BLaER1 treated with 17β-estradiol and CSF1 and Interleukin-3, amounts not matched to agents 10 nM and 100 nM (cell line): ENCODE results near the gene SRGAP3.
"Not testable (repeated sequence)": the region's sequence is repeated elsewhere in the genome, so short reads cannot be mapped to it uniquely, and the experiment has no call there.

Source experiments
- H3K27ac ChIP-seq, 11 experiments: shearing (Covaris generic); formaldehyde crosslinking; 2 replicates each; pipeline ENCODE4 v1.8.1; 2022
- H3K27me3 ChIP-seq, 11 experiments: shearing (Covaris generic); formaldehyde crosslinking; 2 replicates each; pipeline ENCODE4 v1.8.1; 2022
- H3K36me3 ChIP-seq, 11 experiments: shearing (Covaris generic); formaldehyde crosslinking; 2 replicates each; pipeline ENCODE4 v1.8.1; 2022
- H3K4me1 ChIP-seq, 10 experiments: shearing (Covaris generic); formaldehyde crosslinking; 2 replicates each; pipeline ENCODE4 v1.8.1; 2022
- H3K4me2 ChIP-seq, 11 experiments: shearing (Covaris generic); formaldehyde crosslinking; 2 replicates each; pipeline ENCODE4 v1.8.1; 2022
- H3K4me3 ChIP-seq, 10 experiments: shearing (Covaris generic); formaldehyde crosslinking; 2 replicates each; pipeline ENCODE4 v1.8.1; 2022
- H3K9ac ChIP-seq, 11 experiments: shearing (Covaris generic); formaldehyde crosslinking; 2 replicates each; pipeline ENCODE4 v1.8.1; 2022
- H3K9me3 ChIP-seq, 11 experiments: shearing (Covaris generic); formaldehyde crosslinking; replicated peaks in 1 of 11; 2 replicates each; pipeline ENCODE4 v1.8.1; 2022
- H4K20me1 ChIP-seq, 11 experiments: shearing (Covaris generic); formaldehyde crosslinking; 2 replicates each; pipeline ENCODE4 v1.8.1; 2022
- Cebpa-rat ChIP-seq, 11 experiments: shearing (Covaris generic); IDR thresholded peaks; 2 replicates each; pipeline ENCODE4 v1.8.1; 2022

The SRGAP3 gene

GRCh38 chr3:9249273-9250192, at the start of gene SRGAP3:
Gene SRGAP3 (minus strand): TSS chr3:9249646. CDS start chr3:9248951, 695 bp downstream.
- peaks cover 0 to 6% (median 0%) of the 10 kb centered on the region in 11 experiments; a peak in 3 of 22 replicates for H4K20me1 ChIP-seq
- H3K36me3 ChIP-seq, result no peaks in the 10 kb centered on the region
- no peaks in the 10 kb centered on the region for H3K27me3 ChIP-seq
- peaks cover 28 to 39% (median 32%) of the 10 kb centered on the region in 10 experiments for H3K4me1 ChIP-seq
- peak within 1 kb of the TSS; percentile 63 to 76 (median 68) for H3K4me3 ChIP-seq
- peak within 1 kb of the TSS; percentile 87 to 99 (median 96) for H3K4me2 ChIP-seq
- peak within 1 kb of the TSS; percentile 53 to 74 (median 68); a peak in 21 of 22 replicates for H3K9ac ChIP-seq
- peak within 1 kb of the TSS in 9 of 11 experiments; percentile 8 to 35 (median 29); a peak in 10 of 22 replicates for H3K27ac ChIP-seq
- no peak for TF ChIP-seq Cebpa-rat (IDR thresholded peaks at IDR 0.05)
- no peaks in the 10 kb centered on the region for H3K9me3 ChIP-seq

GRCh38 chr3:9298236-9298635, 48.8 kb upstream of the SRGAP3 start:
- Histone ChIP-seq H3K27ac (no peak overlapping the region), H3K4me3 (no peak overlapping the region), H4K20me1 (no peaks in the 10 kb centered on the region), H3K4me2 (no peak overlapping the region), H3K36me3 (no peaks in the 10 kb centered on the region), H3K9ac (no peak overlapping the region), H3K27me3 (no peaks in the 10 kb centered on the region), H3K4me1 (peaks cover 0 to 5% (median 4%) of the 10 kb centered on the region in 10 experiments; a peak in 8 of 20 replicates), H3K9me3 (peaks cover 0 to 5% (median 0%) of the 10 kb centered on the region in 11 experiments; a peak in 2 of 22 replicates)
- no peak for TF ChIP-seq Cebpa-rat (IDR thresholded peaks at IDR 0.05)

- Histone ChIP-seq H3K4me3 (no peak overlapping the region), H3K9me3 (peaks cover 0 to 5% (median 0%) of the 10 kb centered on the region in 11 experiments; a peak in 2 of 22 replicates), H3K4me1 (peaks cover 0 to 12% (median 5%) of the 10 kb centered on the region in 10 experiments; a peak in 7 of 20 replicates), H3K4me2 (no peak overlapping the region), H4K20me1 (no peaks in the 10 kb centered on the region), H3K9ac (no peak overlapping the region), H3K27ac (no peak overlapping the region), H3K27me3 (no peaks in the 10 kb centered on the region), H3K36me3 (no peaks in the 10 kb centered on the region)
- no peak for TF ChIP-seq Cebpa-rat (IDR thresholded peaks at IDR 0.05)
Measured at GRCh38 chr3:9296241-9296640, 46.8 kb upstream of the SRGAP3 start.

DNA sequence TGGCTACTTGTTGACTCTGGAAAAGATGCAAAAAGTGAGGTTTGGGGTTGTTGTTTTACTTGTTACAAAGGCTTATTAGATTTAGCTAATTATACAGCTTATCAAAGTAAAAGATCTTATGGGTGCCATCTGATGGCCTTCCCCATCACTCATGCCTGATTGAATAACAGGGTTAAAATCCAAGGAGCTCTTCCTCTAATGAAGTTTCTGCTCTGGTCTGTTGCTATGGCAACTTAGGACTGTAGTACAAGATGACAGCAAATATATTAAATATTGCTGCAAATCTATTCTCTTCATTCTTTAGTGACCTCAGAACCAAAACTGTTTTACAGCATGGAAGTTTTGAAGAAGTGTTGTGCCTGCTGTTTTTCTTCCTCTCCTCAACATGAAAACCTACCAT, 45.6 kb upstream of the SRGAP3 start:
- peaks cover 0 to 12% (median 5%) of the 10 kb centered on the region in 10 experiments; a peak in 7 of 20 replicates for H3K4me1 ChIP-seq
- no peak overlapping the region for H3K9ac ChIP-seq
- TF ChIP-seq Cebpa-rat (IDR thresholded peaks at IDR 0.05), result no peak
- H3K27me3 ChIP-seq, result no peaks in the 10 kb centered on the region
- H3K4me2 ChIP-seq, result no peak overlapping the region
- no peaks in the 10 kb centered on the region for H3K36me3 ChIP-seq
- H3K27ac ChIP-seq, result no peak overlapping the region
- H3K4me3 ChIP-seq, result no peak overlapping the region
- H3K9me3 ChIP-seq, result peaks cover 0 to 5% (median 0%) of the 10 kb centered on the region in 11 experiments; a peak in 2 of 22 replicates
- no peaks in the 10 kb centered on the region for H4K20me1 ChIP-seq

DNA sequence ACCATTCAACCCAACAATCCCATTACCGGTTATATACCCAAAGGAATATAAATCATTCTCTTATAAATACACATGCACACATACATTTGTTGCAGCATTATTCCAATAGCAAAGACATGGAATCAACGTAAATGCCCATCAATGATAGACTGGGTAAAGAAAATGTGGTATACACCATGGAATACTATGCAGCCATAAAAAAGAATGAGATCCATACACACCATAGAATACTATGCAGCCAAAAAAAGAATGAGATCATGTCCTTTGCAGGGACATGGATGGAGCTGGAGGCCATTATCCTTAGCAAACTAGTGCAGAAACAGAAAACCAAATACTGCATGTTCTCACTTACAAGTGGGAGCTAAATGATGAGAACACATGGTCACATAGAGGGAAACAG, 44.5 kb upstream of the SRGAP3 start:
- not testable (repeated sequence) for H3K36me3 ChIP-seq, H3K27ac ChIP-seq, H4K20me1 ChIP-seq, H3K4me3 ChIP-seq, H3K9ac ChIP-seq, H3K27me3 ChIP-seq, H3K4me2 ChIP-seq, H3K9me3 ChIP-seq
- H3K4me1 ChIP-seq, result peaks cover 0 to 12% (median 5%) of the 10 kb centered on the region in 10 experiments; a peak in 7 of 20 replicates

DNA sequence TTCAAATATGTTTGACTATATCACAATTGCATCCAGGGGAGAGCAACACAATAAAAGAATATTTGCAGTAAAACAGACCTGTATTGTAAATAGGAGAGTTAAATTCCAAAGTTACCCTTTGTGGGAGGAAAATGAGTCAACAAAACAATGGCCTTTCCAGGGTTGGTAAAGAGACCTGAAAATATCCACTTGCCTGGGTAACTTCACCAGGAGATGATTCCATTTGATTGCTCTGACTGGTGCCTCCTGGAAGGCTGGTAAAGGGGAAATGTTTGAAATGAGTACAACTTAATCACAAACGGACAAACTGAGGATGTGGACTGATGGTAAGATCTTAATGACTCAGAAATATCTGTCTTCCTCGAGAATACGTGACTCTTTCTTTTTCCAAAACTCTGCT, 43.6 kb upstream of the SRGAP3 start:
- Histone ChIP-seq H3K9ac (no peak overlapping the region), H4K20me1 (no peaks in the 10 kb centered on the region), H3K9me3 (peaks cover 0 to 12% (median 5%) of the 10 kb centered on the region in 11 experiments; a peak in 4 of 22 replicates), H3K4me1 (peaks cover 0 to 12% (median 5%) of the 10 kb centered on the region in 10 experiments; a peak in 7 of 20 replicates), H3K36me3 (no peaks in the 10 kb centered on the region), H3K4me2 (no peak overlapping the region), H3K4me3 (no peak overlapping the region), H3K27me3 (no peaks in the 10 kb centered on the region), H3K27ac (no peak overlapping the region)
- TF ChIP-seq Cebpa-rat (IDR thresholded peaks at IDR 0.05), result no peak

- peaks cover 0 to 12% (median 5%) of the 10 kb centered on the region in 10 experiments; a peak in 7 of 20 replicates for H3K4me1 ChIP-seq
- no peak overlapping the region for H3K4me3 ChIP-seq
- no peaks in the 10 kb centered on the region for H3K27me3 ChIP-seq
- peak overlapping the region in 7 of 11 experiments; percentile 17 to 53 (median 30); a peak in 11 of 22 replicates for H3K4me2 ChIP-seq
- H3K9ac ChIP-seq, result no peak overlapping the region
- TF ChIP-seq Cebpa-rat (IDR thresholded peaks at IDR 0.05), result no peak
- H4K20me1 ChIP-seq, result no peaks in the 10 kb centered on the region
- H3K36me3 ChIP-seq, result no peaks in the 10 kb centered on the region
- H3K9me3 ChIP-seq, result peaks cover 0 to 12% (median 5%) of the 10 kb centered on the region in 11 experiments; a peak in 4 of 22 replicates
- H3K27ac ChIP-seq, result no peak overlapping the region
Measured at GRCh38 chr3:9292516-9292915, 43.1 kb upstream of the SRGAP3 start.

DNA sequence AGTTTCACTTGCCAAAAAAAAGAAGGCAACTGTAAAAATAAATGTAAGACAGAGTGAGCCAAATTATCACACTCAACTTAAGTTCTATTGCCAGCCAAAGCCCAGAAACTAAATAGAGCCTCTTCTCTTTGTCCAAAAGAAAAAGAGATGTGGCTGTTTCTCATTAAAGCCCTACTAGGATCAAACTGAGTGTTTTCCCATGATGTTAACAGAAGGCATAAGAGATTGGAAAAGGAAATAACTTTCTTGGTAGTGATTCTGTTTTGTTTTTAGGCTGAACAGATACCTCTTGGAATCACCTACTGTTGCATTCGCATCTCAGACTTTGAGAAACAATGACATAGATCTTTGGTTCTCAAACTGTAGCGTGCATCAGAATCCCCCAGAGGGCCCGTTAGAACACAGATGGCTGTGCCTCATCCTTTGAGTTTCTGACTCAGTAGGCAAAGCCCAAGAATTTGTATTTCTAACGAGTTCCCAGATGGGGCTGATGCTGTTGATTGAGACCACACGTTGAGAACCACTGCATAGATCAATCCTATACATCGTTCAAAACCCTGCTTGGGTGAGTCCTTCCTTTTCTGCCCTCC, 42.5 kb upstream of the SRGAP3 start:
- no peak for TF ChIP-seq Cebpa-rat (IDR thresholded peaks at IDR 0.05)
- Histone ChIP-seq H3K4me2 (peak overlapping the region in 8 of 11 experiments; percentile 2 to 53 (median 30); a peak in 12 of 22 replicates), H4K20me1 (no peaks in the 10 kb centered on the region), H3K4me1 (peaks cover 0 to 12% (median 5%) of the 10 kb centered on the region in 10 experiments; a peak in 7 of 20 replicates), H3K27me3 (no peaks in the 10 kb centered on the region), H3K9ac (no peak overlapping the region), H3K36me3 (no peaks in the 10 kb centered on the region), H3K4me3 (no peak overlapping the region), H3K27ac (no peak overlapping the region), H3K9me3 (peaks cover 0 to 12% (median 5%) of the 10 kb centered on the region in 11 experiments; a peak in 4 of 22 replicates)

GRCh38 chr3:9290566-9290965, 41.1 kb upstream of the SRGAP3 start:
- H3K4me2 ChIP-seq, result no peak overlapping the region
- H3K9ac ChIP-seq, result no peak overlapping the region
- H3K27ac ChIP-seq, result no peak overlapping the region
- peaks cover 0 to 12% (median 5%) of the 10 kb centered on the region in 11 experiments; a peak in 4 of 22 replicates for H3K9me3 ChIP-seq
- no peaks in the 10 kb centered on the region for H3K27me3 ChIP-seq
- no peak overlapping the region for H3K4me3 ChIP-seq
- no peaks in the 10 kb centered on the region for H4K20me1 ChIP-seq
- H3K4me1 ChIP-seq, result peaks cover 0 to 12% (median 5%) of the 10 kb centered on the region in 10 experiments; a peak in 7 of 20 replicates
- no peaks in the 10 kb centered on the region for H3K36me3 ChIP-seq
- no peak for TF ChIP-seq Cebpa-rat (IDR thresholded peaks at IDR 0.05)

- H3K9me3 ChIP-seq, H3K9ac ChIP-seq, H3K27me3 ChIP-seq, H3K4me2 ChIP-seq, H3K4me3 ChIP-seq, H4K20me1 ChIP-seq, H3K36me3 ChIP-seq, H3K4me1 ChIP-seq, H3K27ac ChIP-seq: not testable (repeated sequence)
Measured at GRCh38 chr3:9281533-9281932, 32.1 kb upstream of the SRGAP3 start.
